Measurements from ENCODE around the gene UGT1A8. TPM values are rescaled to one million over a fixed set of nuclear protein-coding genes. Genes with fewer than 3 reads are reported as not detected.
A peak's percentile ranks its signal among the peaks of the same experiment; 100 is the strongest.

Gene UGT1A8
- total and polyA plus RNA-seq, 2 of the 4 experiments (the other 2 are of a cell fraction), result not detected

GRCh38 chr2:233822101-233822771 lies 204.8 kb downstream of the UGT1A8 start:
- no peak overlapping the region for H3K27ac ChIP-seq (ENCODE audit: insufficient read depth, low read length)
- H3K4me1 ChIP-seq (ENCODE audit: control insufficient read depth, insufficient read depth, low read length), result no peaks in the 10 kb centered on the region
- H3K14ac ChIP-seq (replicated peaks; ENCODE audit: low read depth, low read length), result no peak overlapping the region
- H2AFZ ChIP-seq (replicated peaks; ENCODE audit: low read length, poor library complexity), result peak overlapping the region; percentile 14
- H3K36me3 ChIP-seq (ENCODE audit: control insufficient read depth, insufficient read depth, low read length), result no peaks in the 10 kb centered on the region
- H3K56ac ChIP-seq (ENCODE audit: extremely low read depth, insufficient read depth, low read length), result no peak overlapping the region
- no peak overlapping the region for H4K91ac ChIP-seq (ENCODE audit: insufficient read depth, low read depth, low read length)
- TF ChIP-seq, protein P1, sequence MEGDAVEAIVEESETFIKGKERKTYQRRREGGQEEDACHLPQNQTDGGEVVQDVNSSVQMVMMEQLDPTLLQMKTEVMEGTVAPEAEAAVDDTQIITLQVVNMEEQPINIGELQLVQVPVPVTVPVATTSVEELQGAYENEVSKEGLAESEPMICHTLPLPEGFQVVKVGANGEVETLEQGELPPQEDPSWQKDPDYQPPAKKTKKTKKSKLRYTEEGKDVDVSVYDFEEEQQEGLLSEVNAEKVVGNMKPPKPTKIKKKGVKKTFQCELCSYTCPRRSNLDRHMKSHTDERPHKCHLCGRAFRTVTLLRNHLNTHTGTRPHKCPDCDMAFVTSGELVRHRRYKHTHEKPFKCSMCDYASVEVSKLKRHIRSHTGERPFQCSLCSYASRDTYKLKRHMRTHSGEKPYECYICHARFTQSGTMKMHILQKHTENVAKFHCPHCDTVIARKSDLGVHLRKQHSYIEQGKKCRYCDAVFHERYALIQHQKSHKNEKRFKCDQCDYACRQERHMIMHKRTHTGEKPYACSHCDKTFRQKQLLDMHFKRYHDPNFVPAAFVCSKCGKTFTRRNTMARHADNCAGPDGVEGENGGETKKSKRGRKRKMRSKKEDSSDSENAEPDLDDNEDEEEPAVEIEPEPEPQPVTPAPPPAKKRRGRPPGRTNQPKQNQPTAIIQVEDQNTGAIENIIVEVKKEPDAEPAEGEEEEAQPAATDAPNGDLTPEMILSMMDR (conservative IDR thresholded peaks at IDR 0.05; ENCODE audit: low read depth, low read length), result no peak
- TF ChIP-seq MAFK (IDR thresholded peaks at IDR 0.05; ENCODE audit: low read depth, low read length) (no peak), RAD21 (IDR thresholded peaks at IDR 0.05; ENCODE audit: low read length) (no peak), RFX5 (IDR thresholded peaks at IDR 0.05; ENCODE audit: low read depth, low read length) (no peak), BHLHE40 (IDR thresholded peaks at IDR 0.05; ENCODE audit: low read depth, low read length) (no peak), CHD1 (IDR thresholded peaks at IDR 0.05; ENCODE audit: low read depth, low read length) (no peak)
- TF ChIP-seq, protein P2, sequence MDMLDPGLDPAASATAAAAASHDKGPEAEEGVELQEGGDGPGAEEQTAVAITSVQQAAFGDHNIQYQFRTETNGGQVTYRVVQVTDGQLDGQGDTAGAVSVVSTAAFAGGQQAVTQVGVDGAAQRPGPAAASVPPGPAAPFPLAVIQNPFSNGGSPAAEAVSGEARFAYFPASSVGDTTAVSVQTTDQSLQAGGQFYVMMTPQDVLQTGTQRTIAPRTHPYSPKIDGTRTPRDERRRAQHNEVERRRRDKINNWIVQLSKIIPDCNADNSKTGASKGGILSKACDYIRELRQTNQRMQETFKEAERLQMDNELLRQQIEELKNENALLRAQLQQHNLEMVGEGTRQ (IDR thresholded peaks at IDR 0.05; ENCODE audit: low read depth, low read length), result no peak
- no peak overlapping the region for H2BK120ac ChIP-seq (ENCODE audit: low read depth, low read length)
- dilution Hi-C loops (cut with HindIII; ENCODE audit: low sequenced_read_pairs, unreplicated experiment), result no loop called here
- H3K9me1 ChIP-seq (ENCODE audit: insufficient read depth, low read length), result no peaks in the 10 kb centered on the region
- H3K18ac ChIP-seq (ENCODE audit: low read depth, low read length), result no peak overlapping the region
- WGBS, 2 experiments (ENCODE audit: extremely low coverage in 2 of 2, insufficient read length in 1 of 2), result 80% methylated on average over 7 of the region's 21 CpGs; no CpG with 5 or more reads in 1 of the 2 experiments
- CTCF ChIA-PET, result no interaction called here
- ATAC-seq (ENCODE audit: low read depth) (no peak), DNase-seq (no peak)
- no peak overlapping the region for H2BK15ac ChIP-seq (ENCODE audit: low read depth, low read length)
- no peaks in the 10 kb centered on the region for H3K9me3 ChIP-seq (ENCODE audit: control insufficient read depth, insufficient read depth, low read length)
- POLR2A ChIA-PET (ENCODE audit: unreplicated experiment), result no interaction called here
- no peak overlapping the region for H2BK20ac ChIP-seq (ENCODE audit: low read depth, low read length)
- H3K4ac ChIP-seq (ENCODE audit: low read depth, low read length), result no peak overlapping the region
- peaks cover 10% of the 10 kb centered on the region for H3K27me3 ChIP-seq (ENCODE audit: control insufficient read depth, insufficient read depth, low read length)
- H2AK9ac ChIP-seq (replicated peaks; ENCODE audit: low read depth, low read length, poor library complexity), result no peak overlapping the region
- H3K23ac ChIP-seq (ENCODE audit: low read depth, low read length), result no peak overlapping the region
- H4K5ac ChIP-seq (ENCODE audit: low read depth, low read length), result no peak overlapping the region
- intact Hi-C loops (cut with micrococcal nuclease), result no loop called here
- no peaks in the 10 kb centered on the region for H3K79me1 ChIP-seq (ENCODE audit: low read depth in 1 of 2, low read length in 2 of 2)
- H2AK5ac ChIP-seq (ENCODE audit: low read depth, low read length), result no peak overlapping the region
- H3K4me3 ChIP-seq (ENCODE audit: insufficient read depth, low read depth, low read length), result no peak overlapping the region
- H4K8ac ChIP-seq (ENCODE audit: low read depth in 2 of 2, low read length in 2 of 2), result no peak overlapping the region
- no peak overlapping the region for H2BK5ac ChIP-seq (ENCODE audit: low read depth, low read length, poor library complexity, severe bottlenecking)
- no peak overlapping the region for H3K9ac ChIP-seq (ENCODE audit: low read depth, low read length)
- no peaks in the 10 kb centered on the region for H4K20me1 ChIP-seq (ENCODE audit: insufficient read depth, low read length)
- no peak overlapping the region for H3K4me2 ChIP-seq (ENCODE audit: low read depth, low read length)
- no TSS peak for BruUV-seq (replicated peaks)
- in situ Hi-C loops (cut with MboI; ENCODE audit: low sequenced_read_pairs), result no loop called here

Data from IMR-90 (cell line).